ENCODE measurements around the gene GNG2. TPM values are rescaled to one million over a fixed set of nuclear protein-coding genes. Genes with fewer than 3 reads are reported as not detected.

The GNG2 gene
- total RNA-seq, 3 donors from 2014 or later, result 12.1 to 106 (median 15.1) TPM

DNA sequence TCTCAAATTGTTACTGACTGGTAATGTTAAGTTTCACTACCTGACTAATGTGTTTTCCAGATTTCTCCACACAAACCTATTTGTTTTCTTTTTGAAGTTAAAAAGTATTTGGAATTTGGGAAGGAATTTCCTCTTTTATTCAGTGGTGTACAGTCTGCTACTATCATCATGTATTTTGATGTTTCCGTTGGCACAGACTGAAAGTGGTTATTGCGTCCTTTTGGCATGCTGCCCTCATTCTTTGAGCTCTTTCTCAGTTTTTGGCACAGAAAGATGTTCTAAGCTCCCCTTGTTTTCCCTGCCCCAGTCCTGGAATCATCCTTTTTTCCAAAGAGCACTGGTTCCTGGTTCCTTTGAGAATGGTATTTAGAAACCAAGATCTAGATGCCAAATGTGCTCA, 97.5 kb downstream of the GNG2 start:
- no peaks in the 10 kb centered on the region for H3K36me3 ChIP-seq
- TF ChIP-seq, protein P1, sequence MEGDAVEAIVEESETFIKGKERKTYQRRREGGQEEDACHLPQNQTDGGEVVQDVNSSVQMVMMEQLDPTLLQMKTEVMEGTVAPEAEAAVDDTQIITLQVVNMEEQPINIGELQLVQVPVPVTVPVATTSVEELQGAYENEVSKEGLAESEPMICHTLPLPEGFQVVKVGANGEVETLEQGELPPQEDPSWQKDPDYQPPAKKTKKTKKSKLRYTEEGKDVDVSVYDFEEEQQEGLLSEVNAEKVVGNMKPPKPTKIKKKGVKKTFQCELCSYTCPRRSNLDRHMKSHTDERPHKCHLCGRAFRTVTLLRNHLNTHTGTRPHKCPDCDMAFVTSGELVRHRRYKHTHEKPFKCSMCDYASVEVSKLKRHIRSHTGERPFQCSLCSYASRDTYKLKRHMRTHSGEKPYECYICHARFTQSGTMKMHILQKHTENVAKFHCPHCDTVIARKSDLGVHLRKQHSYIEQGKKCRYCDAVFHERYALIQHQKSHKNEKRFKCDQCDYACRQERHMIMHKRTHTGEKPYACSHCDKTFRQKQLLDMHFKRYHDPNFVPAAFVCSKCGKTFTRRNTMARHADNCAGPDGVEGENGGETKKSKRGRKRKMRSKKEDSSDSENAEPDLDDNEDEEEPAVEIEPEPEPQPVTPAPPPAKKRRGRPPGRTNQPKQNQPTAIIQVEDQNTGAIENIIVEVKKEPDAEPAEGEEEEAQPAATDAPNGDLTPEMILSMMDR (IDR thresholded peaks at IDR 0.05), result no peak
- TF ChIP-seq POLR2A (IDR thresholded peaks at IDR 0.05) (no peak), POLR2AphosphoS5 (IDR thresholded peaks at IDR 0.05) (no peak)
- H3K9me3 ChIP-seq, result peaks cover 6 to 11% of the 10 kb centered on the region in 2 donors
- no peaks in the 10 kb centered on the region for H3K27me3 ChIP-seq
- no peak overlapping the region for H3K27ac ChIP-seq
- DNase-seq (ENCODE audit: low spot score in 2 of 2), result no peak
- H3K4me3 ChIP-seq, result no peak overlapping the region
- intact Hi-C loops (cut with DNase I; ENCODE audit: low total_unique reads), result loop anchor here (10.0 kb wide), 1 partner anchor 1567 kb away; no protein-coding TSS in a partner anchor
- H3K4me1 ChIP-seq, result no peaks in the 10 kb centered on the region

DNA sequence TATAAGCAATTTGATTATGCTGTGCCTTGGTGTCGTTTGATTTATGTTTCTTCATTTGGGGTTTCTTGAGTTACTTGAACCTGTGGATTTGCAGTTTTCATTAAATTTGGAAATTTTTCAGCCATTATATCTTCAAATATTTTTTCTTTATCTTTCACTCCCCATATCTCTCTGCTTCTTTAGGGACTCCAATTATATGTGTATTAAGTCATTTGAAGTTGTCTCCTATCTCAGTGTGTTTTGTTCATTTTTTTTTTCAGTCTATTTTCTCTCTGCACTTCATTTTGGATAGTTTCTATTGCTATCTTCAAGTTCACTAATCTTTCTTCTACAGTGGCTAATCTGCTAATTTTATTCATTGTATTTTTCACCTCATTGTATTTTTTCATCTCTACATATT, 99.5 kb downstream of the GNG2 start:
- Histone ChIP-seq H3K27ac (no peak overlapping the region), H3K9me3 (peaks cover 6 to 11% of the 10 kb centered on the region in 2 donors), H3K27me3 (no peaks in the 10 kb centered on the region), H3K36me3 (no peaks in the 10 kb centered on the region), H3K4me1 (no peaks in the 10 kb centered on the region), H3K4me3 (no peak overlapping the region)
- intact Hi-C loops (cut with DNase I; ENCODE audit: low total_unique reads), result loop anchor here (10.0 kb wide), 1 partner anchor 1565 kb away; no protein-coding TSS in a partner anchor
- DNase-seq (ENCODE audit: low spot score in 2 of 2), result no peak
- TF ChIP-seq POLR2AphosphoS5 (IDR thresholded peaks at IDR 0.05) (no peak), POLR2A (IDR thresholded peaks at IDR 0.05) (no peak)
- TF ChIP-seq, protein P1 (IDR thresholded peaks at IDR 0.05), result no peak

DNA sequence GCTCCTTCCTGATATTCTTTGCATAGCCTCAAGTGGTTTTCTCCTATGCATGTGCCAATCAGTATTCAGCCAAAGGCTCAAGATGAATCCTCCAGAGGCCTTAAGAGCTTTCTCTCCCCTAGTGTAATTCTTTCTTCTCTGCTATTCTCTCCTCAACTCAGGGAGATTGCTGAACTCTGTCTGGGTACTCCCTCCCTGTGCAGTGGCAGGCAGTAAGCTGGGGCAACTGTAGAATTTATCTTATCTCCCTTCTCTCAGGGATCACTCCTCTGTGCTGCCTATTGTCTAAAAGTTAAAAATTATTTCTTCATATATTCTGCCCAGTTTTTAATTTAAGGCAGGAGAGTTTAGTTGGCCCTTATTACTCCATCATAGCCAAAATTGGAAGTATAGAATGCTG, 100.5 kb downstream of the GNG2 start:
- H3K9me3 ChIP-seq, result peaks cover 6 to 11% of the 10 kb centered on the region in 2 donors
- TF ChIP-seq, protein P1 (IDR thresholded peaks at IDR 0.05), result no peak
- no peaks in the 10 kb centered on the region for H3K36me3 ChIP-seq
- H3K27me3 ChIP-seq, result no peaks in the 10 kb centered on the region
- no peak overlapping the region for H3K4me3 ChIP-seq
- no peaks in the 10 kb centered on the region for H3K4me1 ChIP-seq
- no peak overlapping the region for H3K27ac ChIP-seq
- intact Hi-C loops (cut with DNase I; ENCODE audit: low total_unique reads), result no loop called here
- DNase-seq (ENCODE audit: low spot score in 2 of 2), result no peak

DNA sequence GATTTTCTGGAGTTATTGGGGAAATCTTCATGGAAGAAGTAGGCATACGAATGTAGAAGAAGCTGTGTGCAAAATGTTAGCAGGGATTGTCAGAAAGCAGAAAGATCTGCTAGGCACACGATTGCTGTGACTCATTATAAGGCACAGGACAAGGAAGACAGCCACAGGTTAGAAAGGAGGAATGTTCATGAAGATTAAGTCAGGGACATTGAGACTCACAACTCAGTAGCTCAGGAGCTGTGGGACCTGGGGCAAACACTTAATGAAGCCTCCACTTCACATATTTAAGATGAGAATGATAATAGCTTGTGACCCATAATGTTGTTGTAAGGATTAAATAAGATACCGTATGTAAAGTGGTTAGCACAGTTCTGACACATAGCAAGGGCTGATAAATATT, 102.3 kb downstream of the GNG2 start:
- Histone ChIP-seq H3K36me3 (no peaks in the 10 kb centered on the region), H3K27me3 (no peaks in the 10 kb centered on the region), H3K9me3 (peaks cover 5 to 11% of the 10 kb centered on the region in 2 donors), H3K4me1 (no peaks in the 10 kb centered on the region), H3K27ac (no peak overlapping the region), H3K4me3 (no peak overlapping the region)
- TF ChIP-seq POLR2AphosphoS5 (IDR thresholded peaks at IDR 0.05) (no peak), POLR2A (IDR thresholded peaks at IDR 0.05) (no peak)
- TF ChIP-seq, protein P1 (IDR thresholded peaks at IDR 0.05), result no peak
- no peak for DNase-seq (ENCODE audit: low spot score in 2 of 2)
- intact Hi-C loops (cut with DNase I; ENCODE audit: low total_unique reads), result no loop called here

DNA sequence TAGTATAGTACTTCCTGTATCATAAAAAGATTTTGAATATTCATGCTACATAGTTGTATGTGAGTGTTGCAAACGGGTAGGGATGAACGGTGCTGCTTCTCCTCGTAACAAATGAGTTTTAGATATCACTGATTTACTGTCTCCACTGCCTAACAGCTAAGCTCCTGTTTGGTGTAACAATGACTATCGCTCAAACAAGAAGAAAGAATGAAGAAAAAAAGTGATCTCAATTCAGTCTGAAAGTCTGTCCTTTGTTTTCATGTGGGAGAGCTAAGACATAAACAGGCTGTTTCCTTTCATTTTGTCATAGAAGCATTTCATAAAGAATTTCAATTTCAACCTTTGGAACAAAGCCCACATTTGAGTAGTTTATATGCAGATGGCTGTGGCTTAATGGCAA, 102.9 kb downstream of the GNG2 start:
- no peak overlapping the region for H3K27ac ChIP-seq

More for the DNA sequence above, 102.9 kb downstream of the GNG2 start:
- TF ChIP-seq POLR2A (IDR thresholded peaks at IDR 0.05) (no peak), POLR2AphosphoS5 (IDR thresholded peaks at IDR 0.05) (no peak)
- TF ChIP-seq, protein P1 (IDR thresholded peaks at IDR 0.05), result no peak
- intact Hi-C loops (cut with DNase I; ENCODE audit: low total_unique reads), result no loop called here
- H3K36me3 ChIP-seq, result no peaks in the 10 kb centered on the region
- no peaks in the 10 kb centered on the region for H3K4me1 ChIP-seq
- DNase-seq (ENCODE audit: low spot score in 2 of 2), result no peak
- peaks cover 0 to 6% of the 10 kb centered on the region in 2 donors for H3K9me3 ChIP-seq
- no peaks in the 10 kb centered on the region for H3K27me3 ChIP-seq
- peak overlapping the region in 1 of 3 donors; percentile 5 for H3K4me3 ChIP-seq
